Astrocyte of the hippocampus (primary cell): Measurements from ENCODE around the gene ZNF287.

Source experiments
- DNase-seq: peaks from one replicate; pipeline ENCODE4 v3.0.0; 2011; ENCODE audit warnings: low read depth, low spot score

Gene ZNF287

DNA sequence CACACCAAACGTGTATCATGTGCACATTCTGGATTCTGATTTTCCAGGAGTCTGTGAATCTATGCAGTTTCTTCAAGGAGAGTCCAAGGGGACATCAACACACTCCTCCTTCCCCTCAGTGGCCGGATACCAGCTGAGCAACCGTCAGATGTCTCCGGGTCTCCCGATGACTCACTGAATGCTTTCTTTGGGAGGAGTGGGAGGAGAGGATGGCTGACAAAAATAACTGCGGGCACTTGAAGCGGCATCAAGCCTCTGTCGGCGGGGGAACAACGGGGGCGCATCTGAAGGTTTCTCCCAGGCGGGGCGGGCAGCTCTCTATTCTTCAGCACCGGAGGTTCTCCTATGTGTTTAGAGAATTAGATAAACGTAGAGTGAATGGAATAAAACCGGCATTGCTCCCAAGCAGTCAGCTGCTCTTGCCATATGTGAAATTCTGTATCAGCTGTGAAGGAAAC lies 52.4 kb downstream of the ZNF287 start:
- peak; percentile 87 for DNase-seq

GRCh38 chr17:16515933-16516332 lies 53.1 kb downstream of the ZNF287 start:
- DNase-seq, result no peak

DNA sequence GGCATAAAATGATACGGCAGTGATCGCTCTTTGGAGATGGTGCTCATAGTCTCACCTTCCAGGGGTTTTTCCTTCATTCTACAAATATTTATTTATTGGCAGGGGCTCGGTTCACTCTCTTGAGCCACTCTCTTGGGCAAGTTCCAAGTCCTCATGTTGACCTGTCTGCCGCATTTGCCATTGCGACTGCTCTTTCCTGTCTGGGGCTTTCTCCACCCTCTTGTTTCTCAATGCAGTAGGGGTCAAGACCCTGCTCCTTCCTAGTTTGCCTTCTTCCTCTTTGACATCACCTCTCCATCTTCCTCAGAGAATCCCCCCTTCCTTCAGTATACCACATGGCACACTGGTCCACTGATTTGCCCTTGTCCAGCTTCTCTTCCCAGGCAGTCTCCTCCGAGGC lies 55.1 kb downstream of the ZNF287 start:
- no peak for DNase-seq

DNA sequence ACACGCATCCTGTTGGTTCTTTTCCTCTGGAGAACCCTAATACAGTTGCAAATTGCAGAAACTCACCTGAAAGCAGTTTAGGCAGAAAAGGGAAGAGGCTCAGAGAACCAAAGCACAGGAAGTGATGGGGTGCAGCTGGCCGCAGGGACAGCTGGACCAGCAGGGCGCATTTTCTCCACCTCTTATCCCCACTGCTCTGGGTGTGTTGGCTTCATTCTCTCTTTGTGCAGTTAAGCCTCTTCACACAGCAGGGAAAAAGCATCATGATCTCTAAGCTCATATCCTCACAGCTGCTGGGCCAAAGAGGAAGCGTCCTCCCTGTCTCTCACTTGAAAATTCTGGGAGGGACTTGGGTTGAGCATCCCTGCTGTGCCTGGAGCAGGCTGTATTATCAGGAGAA lies 57.0 kb downstream of the ZNF287 start:
- no peak for DNase-seq

DNA sequence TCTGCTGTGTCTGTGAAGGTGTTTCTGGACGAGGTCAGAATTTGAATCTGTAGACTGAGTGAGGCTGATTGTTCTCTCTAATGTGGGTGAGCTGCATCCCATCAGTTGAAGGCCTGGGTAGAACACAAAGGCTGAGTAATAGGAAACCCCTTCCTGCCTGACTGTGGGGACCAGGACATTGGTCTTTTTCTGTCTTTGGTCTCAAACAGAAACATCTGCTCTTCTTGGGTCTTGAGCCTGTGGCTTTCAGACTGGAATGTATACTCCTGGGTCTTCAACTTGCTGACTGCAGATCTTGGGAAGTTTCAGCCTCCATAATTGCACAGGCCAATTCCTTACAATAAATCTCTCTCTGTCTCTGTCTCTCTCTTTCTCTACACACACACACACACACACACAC lies 57.4 kb downstream of the ZNF287 start:
- DNase-seq, result no peak

DNA sequence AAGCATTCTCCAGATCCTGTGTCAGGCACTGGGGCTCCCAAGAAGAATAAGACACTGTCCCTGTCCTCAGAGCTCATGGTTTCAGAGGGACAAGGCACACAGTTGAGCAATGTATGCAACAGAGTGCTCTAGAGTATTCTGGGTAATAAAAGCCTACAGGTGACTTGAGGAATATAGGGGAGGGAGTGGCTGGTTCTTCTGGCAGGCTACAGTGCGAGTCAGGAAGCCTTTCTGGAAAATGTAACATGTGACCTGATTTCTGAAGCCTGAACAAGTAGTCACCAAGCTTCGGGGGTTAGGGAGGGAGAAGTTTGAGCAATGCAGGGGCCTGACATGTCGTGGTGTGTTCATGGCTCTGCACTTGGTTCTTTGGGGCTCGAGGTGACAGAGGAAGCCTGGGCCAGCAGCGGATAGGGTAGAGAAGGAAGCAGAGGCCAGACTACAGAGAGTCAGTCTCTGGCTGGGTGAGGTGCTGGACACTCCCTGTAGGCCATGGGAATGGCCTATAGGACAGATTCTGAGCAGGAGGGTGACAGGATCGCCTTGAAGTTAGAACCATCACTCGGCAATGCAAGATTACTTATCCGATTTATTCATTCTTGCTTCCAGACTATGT lies 61.0 kb downstream of the ZNF287 start:
- DNase-seq, result no peak

- no peak for DNase-seq
Measured at GRCh38 chr17:16506188-16506587, 62.8 kb downstream of the ZNF287 start.

DNA sequence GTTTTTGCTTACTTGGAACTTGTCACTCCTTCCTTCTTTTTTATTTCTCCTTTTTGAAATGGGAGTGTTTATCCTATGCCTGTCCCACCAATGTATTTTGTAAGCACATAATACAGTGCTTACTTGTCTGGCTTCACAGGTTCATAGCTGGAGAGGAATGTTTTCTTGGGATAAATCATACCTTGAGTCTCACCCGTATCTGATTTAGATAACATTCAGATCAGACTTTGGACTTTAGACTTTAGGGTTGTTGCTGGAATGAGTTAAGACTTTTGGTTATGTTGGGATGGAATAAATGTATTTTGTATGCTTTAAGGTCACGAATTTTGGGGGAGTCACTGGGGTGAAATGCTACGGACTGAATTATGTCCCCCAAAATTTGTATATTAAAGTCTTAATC lies 64.0 kb downstream of the ZNF287 start:
- DNase-seq, result no peak
